NCI-H82 treated with DMSO at 0.1 percent for 48 hours (cell line): ENCODE results near the gene DTX1.
"Not testable (repeated sequence)": the region's sequence is repeated elsewhere in the genome, so short reads cannot be mapped to it uniquely, and the experiment has no call there.

ENCODE experiments used
- DNase-seq: peaks from one replicate; lab custom pipeline; 2025; ENCODE audit not compliant: unreplicated experiment; lab: John Stamatoyannopoulos, UW

Gene DTX1

DNA sequence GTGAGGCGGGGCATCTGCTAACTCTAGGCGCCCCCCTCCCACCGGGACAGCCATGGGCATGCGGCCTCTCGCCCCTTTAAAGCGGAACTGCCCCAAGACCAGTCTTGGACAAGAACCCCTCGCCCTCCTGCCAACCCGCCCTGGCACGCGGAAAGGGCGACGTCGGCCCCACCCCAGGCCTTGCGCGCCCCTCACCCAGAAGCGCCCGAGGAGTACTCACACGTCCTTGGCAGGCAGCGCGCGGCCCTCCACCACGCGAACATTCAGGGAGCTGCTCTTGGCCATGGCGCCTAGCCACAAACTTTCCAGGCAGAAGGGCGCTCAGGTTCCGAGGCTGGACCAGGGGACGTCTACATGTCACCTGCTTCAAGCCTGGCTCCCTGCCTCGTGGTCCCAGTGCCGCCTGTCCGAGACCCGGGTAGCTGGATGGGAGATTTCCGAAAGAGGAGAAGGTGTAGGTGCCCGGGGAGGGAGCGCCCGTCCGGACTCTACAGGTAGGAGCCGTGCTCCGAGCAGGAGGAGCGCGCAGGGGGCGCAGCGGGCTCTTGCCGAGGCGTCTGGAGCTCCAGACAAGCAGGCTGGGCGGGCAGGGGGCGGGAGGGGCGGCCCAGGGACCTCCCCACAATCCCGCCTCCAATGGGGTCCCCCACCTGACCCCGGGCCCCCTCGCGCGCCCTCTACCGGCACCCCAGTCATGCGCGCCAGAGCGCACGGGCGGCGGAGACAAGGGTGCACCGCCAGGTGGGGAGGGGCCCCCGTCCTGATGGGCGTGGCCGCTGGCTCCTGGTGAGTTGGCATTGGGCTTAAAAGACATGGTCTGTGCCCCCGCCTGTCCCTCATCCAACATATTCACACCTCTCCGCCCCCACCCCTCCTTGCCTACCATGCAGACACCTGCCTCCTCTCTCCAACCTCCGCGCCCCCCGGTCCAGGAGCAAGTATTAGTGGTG lies 78.9 kb downstream of the DTX1 start, which contains the start of gene RASAL1:
TSS of gene RASAL1 (minus strand) at position 584 of the 950 bp plus-strand sequence. CDS start at position 285, 299 bp downstream.
- DNase-seq = no peak

GRCh38 chr12:113136128-113136989 lies 79.8 kb downstream of the DTX1 start:
- DNase-seq = no peak

GRCh38 chr12:113136990-113137511 lies 80.5 kb downstream of the DTX1 start:
- DNase-seq = no peak

DNA sequence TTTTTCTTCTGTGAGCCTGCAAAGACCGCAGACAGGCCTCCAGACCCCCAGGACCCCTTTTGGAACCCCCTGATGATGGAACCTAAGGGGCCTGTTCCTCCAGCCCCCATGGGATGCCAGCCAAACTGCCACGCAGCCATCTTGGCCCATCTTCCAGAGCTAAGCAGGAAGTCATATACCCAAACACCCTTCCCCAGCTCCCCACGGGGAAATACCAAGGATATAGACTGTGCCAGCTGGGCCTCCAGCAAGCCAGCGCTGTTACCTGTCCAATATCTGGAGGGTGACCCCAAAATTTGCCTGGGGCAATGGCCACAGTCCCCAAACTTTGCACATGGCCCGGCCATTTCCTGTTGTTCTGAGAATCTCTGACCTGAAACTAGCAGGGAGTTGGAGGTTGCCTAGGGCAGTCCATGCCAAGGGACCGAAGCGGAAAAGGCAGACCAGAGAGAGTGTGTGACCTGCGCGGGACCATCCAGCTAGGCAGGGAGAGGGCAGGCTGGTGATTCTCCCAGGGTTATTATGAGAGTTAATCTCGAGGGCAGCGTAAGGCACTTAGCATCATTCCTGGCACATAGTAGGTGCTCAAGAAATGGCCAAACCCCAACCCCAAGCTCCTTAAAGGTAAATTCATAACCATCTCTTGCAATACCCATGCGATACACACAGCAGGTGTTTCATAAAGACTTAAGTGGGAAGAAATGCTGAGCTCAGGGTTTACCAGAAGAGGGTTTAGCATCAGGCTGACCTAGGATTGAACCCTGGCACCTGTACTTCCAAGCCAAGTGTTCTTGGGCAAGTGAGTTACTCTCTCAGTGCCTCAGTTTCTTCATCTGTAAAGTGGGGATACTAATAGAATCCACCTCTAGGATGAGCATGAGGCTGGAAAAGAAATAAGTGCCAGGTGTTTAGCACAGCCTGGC lies 81.6 kb downstream of the DTX1 start:
- no peak for DNase-seq

DNA sequence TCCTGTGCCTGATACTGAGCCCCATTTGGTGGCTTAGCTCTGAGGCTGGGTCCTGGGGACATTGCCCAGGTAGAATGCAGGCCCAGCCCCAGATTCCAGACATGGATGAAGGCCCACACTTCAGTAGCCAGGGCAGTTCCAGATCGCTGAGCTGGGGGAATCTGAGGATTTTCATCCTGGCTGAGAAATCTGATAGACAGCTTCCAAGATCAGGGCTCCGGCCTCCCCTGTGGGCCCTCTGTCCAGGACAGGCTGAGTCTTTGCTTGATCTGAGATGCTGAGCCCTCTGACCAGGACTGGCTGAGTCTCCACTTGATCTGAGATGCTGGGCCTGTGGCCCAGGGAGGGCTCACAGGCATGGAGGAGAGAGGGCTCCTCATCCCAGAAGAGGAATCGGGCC lies 82.3 kb downstream of the DTX1 start:
- DNase-seq = no peak

- DNase-seq = no peak
Observed at GRCh38 chr12:113140706-113141105, 84.2 kb downstream of the DTX1 start.

GRCh38 chr12:113141716-113142115 lies 85.2 kb downstream of the DTX1 start:
- not testable (repeated sequence) for DNase-seq

GRCh38 chr12:113142173-113142885 lies 85.8 kb downstream of the DTX1 start:
- no peak for DNase-seq

DNA sequence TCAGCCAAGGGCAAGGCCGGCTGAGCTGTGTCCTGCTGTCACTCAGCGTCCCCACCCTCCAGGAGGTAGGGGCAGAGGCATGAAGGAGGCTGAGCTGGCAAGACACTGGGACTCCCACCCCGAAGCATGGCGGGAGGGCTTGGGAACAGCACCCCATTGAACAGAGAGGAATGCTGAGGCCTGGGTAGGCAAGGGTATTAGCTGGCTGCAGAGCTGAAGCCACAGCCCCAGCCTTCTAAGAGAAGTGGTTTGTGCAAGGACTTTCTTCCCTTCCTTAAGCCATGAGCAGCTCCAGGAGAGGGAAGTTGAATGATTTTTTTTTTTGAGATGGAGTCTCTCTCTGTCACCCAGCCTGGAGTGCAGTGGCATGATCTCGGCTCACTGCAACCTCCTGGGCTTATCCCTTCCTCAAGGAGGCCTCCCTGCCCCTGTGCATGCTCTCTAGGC lies 86.4 kb downstream of the DTX1 start:
- DNase-seq = no peak

DNA sequence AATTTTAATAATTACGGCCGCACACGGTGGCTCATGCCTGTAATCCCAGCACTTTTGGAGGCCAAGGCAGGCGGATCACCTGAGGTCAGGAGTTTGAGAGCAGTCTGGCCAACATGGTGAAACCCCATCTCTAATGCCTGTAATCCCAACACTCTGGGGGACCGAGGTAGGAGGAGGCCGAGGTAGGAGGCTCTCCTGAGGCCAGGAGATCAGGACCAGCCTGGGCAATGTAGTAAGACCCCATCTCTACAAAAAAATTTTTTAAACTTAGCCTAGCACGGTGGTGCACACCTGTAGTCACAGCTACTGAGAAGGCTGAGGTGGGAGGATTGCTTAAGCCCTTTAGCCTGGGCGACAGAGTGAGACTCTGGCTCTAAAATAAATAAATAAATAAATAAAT lies 87.4 kb downstream of the DTX1 start:
- no peak for DNase-seq

GRCh38 chr12:113144806-113145205 lies 88.3 kb downstream of the DTX1 start:
- no peak for DNase-seq

GRCh38 chr12:113145720-113146551 lies 89.4 kb downstream of the DTX1 start:
- no peak for DNase-seq

- DNase-seq = no peak
Observed at GRCh38 chr12:113146999-113147398, 90.5 kb downstream of the DTX1 start.
